ENCODE measurements around the gene MAB21L1. TPM values are rescaled to one million over a fixed set of nuclear protein-coding genes. Genes with fewer than 3 reads are reported as not detected.

MAB21L1 gene
- polyA plus RNA-seq, 1 donor = 13.1 TPM

- no peak for DNase-seq
These were observed 2.6 kb upstream of the MAB21L1 start for GRCh38 chr13:35479038-35479492.

- no peak for DNase-seq
These were observed 2.0 kb upstream of the MAB21L1 start for GRCh38 chr13:35478271-35479037.

GRCh38 chr13:35477386-35477946, 977 bp upstream of the MAB21L1 start:
- DNase-seq = no peak

GRCh38 chr13:35475212-35475959, 1.1 kb downstream of the MAB21L1 start:
- peak; percentile 68 for DNase-seq

- DNase-seq = no peak
These were observed 1.8 kb downstream of the MAB21L1 start for GRCh38 chr13:35474496-35475211.

- DNase-seq = no peak
These were observed 2.7 kb downstream of the MAB21L1 start for GRCh38 chr13:35473802-35474201.

- no peak for DNase-seq
These were observed 3.2 kb downstream of the MAB21L1 start for GRCh38 chr13:35473206-35473775.

- DNase-seq = no peak
These were observed 4.1 kb downstream of the MAB21L1 start for GRCh38 chr13:35472323-35472881.

GRCh38 chr13:35471706-35472322, 4.7 kb downstream of the MAB21L1 start:
- no peak for DNase-seq

GRCh38 chr13:35470671-35471661, 5.5 kb downstream of the MAB21L1 start:
- peak; percentile 82 for DNase-seq

- no peak for DNase-seq
These were observed 6.5 kb downstream of the MAB21L1 start for GRCh38 chr13:35469806-35470525.

GRCh38 chr13:35468195-35468594, 8.3 kb downstream of the MAB21L1 start:
- DNase-seq = no peak

GRCh38 chr13:35465371-35465770, 11.1 kb downstream of the MAB21L1 start:
- no peak for DNase-seq

GRCh38 chr13:35460061-35460460, 16.4 kb downstream of the MAB21L1 start:
- DNase-seq = no peak

GRCh38 chr13:35457258-35457657, 19.2 kb downstream of the MAB21L1 start:
- DNase-seq = no peak

GRCh38 chr13:35455022-35455421, 21.5 kb downstream of the MAB21L1 start:
- DNase-seq = no peak

- no peak for DNase-seq
These were observed 26.7 kb downstream of the MAB21L1 start for GRCh38 chr13:35449821-35450220.

- DNase-seq = no peak
These were observed 28.0 kb downstream of the MAB21L1 start for GRCh38 chr13:35448465-35448864.

All from hindlimb muscle (tissue), 1 donor.